NCI-H2081 treated with DMSO at 0.1 percent for 48 hours (cell line): ENCODE results near the gene PRKCD.

Experiments
- DNase-seq: peaks from one replicate; lab custom pipeline; 2025; lab: John Stamatoyannopoulos, UW

The PRKCD gene

DNA sequence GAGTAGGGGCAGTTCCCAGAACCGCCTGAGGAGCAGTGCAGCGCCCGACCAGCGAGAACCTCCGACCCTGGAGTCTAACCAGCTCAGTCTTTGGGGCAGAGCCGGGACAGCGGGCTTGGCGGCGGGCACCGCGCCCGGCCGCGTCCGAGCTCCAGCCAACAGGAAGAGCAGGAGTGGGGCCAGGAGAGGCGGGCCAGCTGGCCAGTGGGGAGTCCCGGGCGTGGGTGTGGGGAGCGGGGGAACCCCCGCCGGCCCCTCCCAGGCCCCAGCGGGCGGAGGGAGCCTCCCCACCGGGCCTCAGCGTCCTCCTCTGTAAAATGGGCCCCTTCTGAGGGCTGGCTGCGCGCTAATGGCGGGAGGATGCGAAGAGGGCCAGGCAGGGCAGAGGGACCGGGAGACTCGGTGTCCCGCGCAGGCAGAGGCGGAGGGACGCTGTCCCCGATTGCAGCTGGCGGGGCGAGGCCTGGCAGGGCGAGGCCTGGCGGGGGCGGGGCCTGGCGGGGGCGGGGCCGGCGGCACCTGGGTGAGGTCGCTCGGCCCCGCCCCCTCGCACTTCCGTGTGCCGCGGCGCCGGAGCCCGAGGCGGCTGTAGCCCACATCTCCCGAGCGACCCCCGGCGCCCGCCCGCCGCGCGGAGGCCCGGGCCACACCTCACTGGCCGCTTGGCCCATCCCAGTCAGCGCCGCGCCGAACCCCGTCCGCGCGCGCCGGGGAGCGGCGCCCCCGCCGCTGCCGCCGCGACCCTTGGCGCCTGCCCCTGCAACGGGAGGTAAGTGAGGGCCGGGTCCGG is at the start of gene PRKCD:
Gene PRKCD (plus strand): TSS at position 550 of the 790 bp plus-strand sequence. CDS start 17,214 bp downstream, outside the sequence.
- DNase-seq: no peak

GRCh38 chr3:53111822-53112221 is 49.2 kb upstream of the PRKCD start:
- no peak for DNase-seq

DNA sequence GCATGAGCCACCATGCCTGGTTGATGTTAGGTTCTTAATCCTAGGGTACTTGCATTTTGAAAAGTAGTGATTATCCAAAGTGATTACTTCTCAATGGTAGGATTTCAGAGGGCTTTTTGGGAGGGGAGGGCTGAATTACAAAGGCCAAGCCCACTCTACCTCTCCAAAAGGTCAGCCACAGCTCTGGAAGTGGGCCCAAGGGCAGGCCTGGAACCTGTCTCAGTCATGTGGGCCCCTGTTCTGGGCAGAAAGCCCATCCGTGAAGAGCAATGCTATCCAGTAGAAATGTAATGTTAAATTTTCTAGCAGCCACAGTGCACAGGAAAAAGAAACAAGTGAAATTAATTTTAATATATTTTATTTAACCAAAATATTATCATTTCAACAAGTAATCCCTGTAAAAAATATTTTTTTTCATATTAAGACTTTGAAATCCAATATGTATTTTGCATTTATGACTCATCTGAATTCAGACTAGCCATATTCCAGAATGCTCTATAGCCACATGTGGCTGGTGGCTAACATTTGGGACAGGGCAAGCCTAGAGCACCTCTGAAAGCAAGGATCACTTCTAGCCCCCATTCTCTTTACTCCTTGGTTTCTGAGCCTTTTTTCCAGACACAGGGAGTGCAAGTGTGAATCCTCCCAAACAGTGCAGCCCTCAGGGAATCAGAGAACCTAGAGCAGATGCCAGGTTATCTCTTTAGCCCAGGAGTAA is 47.6 kb upstream of the PRKCD start:
- DNase-seq: no peak

GRCh38 chr3:53114011-53114400 is 47.0 kb upstream of the PRKCD start:
- no peak for DNase-seq

DNA sequence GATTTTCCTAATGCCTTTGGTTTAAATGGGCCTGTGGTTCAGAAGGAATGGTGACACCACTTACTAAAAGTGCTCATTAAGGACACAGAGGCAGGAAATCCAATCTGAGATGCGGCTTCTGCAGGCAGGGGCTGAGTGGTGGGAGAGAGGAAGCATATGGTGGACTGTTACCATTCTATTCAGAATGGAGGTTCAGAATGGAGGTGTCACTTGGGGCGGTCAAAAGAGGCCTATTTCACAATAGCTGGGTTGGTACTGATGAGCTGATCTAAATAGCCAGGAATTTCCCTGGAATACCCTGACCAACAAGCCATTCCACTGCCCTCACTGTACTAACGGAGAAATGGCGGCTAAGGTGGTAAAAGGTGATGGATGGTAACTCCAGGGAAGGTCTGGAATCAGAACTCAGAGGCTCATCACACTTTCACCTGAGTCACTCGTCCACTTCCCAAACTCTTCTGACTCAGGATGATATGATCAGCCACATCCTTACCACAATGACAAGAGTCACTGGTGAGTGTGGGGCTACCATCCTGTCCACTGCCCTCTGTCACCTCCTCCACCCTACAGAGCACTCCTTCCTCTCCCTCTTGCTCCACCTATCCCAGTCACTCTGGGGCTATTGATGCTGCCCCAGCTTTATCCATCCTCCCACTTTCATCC is 46.5 kb upstream of the PRKCD start:
- DNase-seq: no peak

DNA sequence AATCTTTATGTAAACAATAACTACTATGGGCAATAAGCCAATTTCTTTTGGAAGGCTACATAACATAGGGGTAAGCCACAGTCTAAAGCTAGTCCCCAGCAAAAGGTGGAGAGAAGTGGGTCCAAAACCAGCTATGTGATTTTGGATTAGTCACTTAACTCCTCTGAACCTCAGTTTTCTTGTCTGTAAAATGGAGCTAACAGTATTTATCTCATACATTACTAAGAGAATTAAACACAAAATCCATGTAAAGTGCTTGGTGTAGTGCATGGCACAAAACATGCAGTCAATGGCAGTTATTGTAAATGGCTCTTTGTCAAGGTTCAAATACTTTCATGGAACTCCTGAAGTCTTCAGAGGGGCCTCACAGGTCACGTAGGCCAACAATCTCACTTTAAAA is 44.1 kb upstream of the PRKCD start:
- DNase-seq: no peak

DNA sequence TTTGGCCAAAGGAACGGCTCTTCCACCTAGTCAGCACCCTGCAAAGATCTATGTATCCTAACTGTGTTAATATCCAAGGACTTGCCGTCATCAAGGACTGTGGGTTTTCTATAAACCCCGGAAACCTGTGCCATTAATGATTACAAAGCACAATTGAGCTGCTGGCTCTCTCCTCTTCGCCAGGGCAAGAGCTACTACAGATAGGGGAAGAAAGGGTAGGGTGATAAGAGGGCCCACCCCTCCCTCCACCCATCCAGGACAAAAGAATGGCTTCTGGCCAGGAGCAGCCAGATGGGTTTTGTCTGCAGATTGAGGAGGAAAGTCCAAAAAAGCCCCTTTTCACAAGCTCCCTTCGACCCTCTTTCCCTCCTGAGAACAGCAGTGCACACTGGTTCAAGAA is 40.7 kb upstream of the PRKCD start:
- no peak for DNase-seq

DNA sequence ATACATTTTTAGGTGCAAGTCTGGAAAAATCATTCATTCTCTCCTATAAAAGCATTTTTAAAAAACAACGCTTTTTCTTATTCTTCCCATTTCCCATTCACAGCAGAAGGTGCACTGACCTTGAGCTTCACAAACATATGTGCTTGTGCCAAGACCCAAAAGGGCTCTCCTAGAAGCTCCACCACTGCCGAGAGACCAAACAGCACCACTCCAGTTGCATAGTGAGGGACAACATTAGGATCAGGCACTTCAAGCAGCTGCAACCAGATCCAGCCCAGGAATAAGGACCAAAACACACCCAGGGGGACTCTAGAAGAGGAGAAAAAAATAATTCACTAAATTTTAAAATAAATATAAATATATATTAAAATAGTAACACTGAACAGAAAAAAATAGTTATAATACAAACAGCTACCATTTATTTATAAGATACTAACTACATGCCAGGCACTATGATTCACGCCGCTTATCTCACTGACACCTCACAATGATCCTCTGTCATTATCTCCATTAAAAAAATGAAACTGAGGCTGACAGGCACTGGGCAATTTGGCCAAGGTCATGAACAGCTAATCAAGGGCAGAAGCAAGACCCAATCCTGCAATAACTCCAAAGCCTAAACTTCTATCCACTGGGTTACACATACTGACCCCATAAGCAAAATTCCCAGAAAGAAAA is 38.6 kb upstream of the PRKCD start:
- DNase-seq: no peak

DNA sequence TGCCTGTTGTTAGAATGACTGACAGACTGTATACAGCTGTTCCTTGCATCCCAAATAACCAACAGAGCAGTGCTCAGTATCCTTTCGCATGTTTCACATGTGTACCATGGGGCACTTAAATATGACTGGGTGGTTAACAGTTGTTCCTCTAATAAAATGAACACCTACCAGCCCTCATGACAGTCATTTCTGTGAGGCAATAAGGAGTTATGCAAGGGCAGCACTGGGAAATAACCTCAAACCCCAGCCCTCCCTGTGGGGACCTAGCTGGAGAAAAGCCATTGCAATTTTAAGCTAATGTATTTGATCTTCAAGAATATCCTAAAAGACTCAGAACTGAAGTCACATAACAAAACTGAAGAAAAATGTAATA is 38.1 kb upstream of the PRKCD start:
- DNase-seq: no peak

GRCh38 chr3:53123510-53123909 is 37.5 kb upstream of the PRKCD start:
- no peak for DNase-seq

DNA sequence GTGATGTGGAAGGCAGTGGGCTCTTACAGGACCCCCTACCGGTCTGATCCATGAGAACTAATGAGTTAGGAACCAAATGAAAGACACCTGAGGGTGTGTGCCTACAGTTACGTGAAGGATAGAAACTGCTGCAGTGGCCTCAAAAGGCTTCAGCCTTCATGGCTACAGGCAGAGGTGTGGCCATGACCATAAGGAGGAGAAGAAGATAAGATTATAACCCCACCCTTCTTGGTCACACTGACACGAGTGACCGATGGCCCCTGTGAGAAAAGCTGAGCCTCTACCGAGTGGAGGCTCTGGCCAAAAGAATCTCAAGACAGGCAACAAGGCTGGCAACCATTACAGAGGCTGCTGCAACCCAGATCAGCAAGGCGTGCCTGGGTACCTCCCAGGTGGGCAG is 37.1 kb upstream of the PRKCD start:
- no peak for DNase-seq

DNA sequence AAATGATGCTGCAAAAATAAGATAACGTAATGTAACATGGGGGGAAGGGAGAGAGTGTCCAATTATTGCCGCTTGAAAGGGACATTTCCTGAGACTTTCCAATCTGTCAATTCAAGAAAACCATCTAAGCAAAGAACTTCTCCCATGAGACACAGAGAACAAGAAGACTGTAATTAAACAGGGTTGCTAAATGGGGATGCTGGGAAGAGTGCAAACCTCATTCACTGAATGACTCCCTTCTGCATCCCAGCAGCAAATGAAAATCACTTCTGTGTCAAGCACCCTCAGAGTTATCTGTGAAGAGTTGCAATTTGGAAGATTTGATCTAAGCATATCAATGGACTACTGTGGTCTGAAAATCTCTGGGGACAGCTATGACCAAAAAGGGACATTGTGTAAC is 34.4 kb upstream of the PRKCD start:
- no peak for DNase-seq

GRCh38 chr3:53129344-53129743 is 31.7 kb upstream of the PRKCD start:
- no peak for DNase-seq

DNA sequence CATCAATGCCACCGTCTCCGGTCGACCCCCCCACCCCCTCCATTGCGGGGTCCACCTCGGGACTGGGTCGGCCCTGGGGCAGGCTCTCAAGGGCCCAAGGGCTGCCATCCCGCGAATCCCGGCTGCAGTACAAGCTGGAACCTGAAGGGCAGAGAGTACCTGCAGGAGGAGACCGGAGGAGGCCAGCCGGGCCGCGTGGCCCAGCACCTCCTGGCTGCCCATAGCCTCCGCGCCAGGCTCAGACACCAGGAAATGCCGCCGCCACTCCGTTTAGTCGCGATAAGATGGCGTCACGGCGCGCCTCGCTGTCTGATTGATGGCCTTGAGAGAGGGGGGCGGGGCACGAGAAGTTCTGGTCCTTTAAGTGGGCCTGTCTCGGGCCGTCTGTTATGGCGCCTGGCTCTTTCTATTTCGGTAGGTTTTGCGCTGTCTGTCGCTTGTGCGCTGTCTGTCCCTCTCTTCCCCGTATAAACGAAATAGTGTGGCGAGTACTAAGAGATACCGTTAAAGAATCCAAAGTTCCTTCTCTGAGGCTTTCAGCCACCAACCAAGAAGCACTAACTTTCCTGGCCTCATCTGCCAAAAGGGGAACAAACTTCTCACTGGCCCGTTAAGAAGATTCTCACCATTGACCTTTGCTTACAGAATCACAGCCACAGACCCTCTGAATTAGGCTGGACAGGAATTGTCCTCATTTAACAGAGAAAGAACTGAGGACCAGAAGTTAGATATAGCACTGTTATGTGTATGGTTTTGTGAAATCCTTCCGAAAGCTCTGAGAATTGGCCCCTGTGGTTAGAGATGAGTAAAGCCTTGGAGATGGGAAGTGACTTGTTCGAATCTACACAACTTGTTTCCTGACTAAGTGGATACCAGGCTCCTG is 30.6 kb upstream of the PRKCD start, which contains the start of gene RFT1:
Gene RFT1 (minus strand): TSS at position 257 of the 883 bp plus-strand sequence. CDS start 35 bp downstream, at position 222.
- no peak for DNase-seq

DNA sequence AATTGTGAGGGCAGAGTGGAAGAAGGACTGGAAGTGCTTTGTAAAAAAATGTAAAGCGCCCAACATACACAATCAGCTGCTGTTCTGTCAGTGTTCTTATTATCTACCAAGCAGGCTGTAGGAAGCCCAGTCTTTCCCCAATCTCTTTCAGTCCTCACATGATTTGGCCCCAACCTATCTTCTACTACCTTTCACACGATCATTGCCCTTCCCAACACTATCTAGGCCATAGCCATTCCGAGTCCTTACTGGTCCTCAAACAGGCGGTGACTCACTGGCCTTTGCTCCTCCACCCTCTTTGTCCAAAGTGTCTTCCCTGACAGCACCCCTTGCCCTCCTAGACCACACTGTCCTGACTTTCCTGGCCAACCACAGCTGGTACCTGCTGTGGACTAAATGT is 29.9 kb upstream of the PRKCD start:
- no peak for DNase-seq

GRCh38 chr3:53132347-53132746 is 28.7 kb upstream of the PRKCD start:
- no peak for DNase-seq

- DNase-seq: no peak
Observed at GRCh38 chr3:53134631-53135232, 26.3 kb upstream of the PRKCD start.

- no peak for DNase-seq
Observed at GRCh38 chr3:53137221-53137620, 23.8 kb upstream of the PRKCD start.

- DNase-seq: no peak
Observed at GRCh38 chr3:53137835-53138446, 23.1 kb upstream of the PRKCD start.
